Esophagus squamous epithelium (tissue), 5 donors: Measurements from ENCODE around the gene MIEF1. TPM values are rescaled to one million over a fixed set of nuclear protein-coding genes. Genes with fewer than 3 reads are reported as not detected.
A peak's percentile ranks its signal among the peaks of the same experiment; 100 is the strongest.

Experiments used
- DNase-seq: peaks from one replicate; lab custom pipeline; 2025; lab: John Stamatoyannopoulos, UW
- H3K27ac ChIP-seq, 4 donors: fragments of 200-600 bp; sonication (generic); one replicate each; pipeline ENCODE4 v1.5.1; 2016 to 2019; ENCODE audit warnings: mild to moderate bottlenecking in 1 of 4
- H3K27me3 ChIP-seq, 4 donors: fragments of 200-600 bp; sonication (generic); 1 replicate in 3 of 4; 2 replicates in 1 of 4; pipeline versions ENCODE4 v1.5.1 to v1.6.0; 2017 to 2021; ENCODE audit warnings: antibody characterized with exemption in 1 of 4
- H3K36me3 ChIP-seq, 3 donors: fragments of 200-600 bp; sonication (generic); one replicate each; pipeline ENCODE4 v1.5.1; 2016 to 2019
- H3K4me1 ChIP-seq, 3 donors: fragments of 200-600 bp; sonication (generic); one replicate each; pipeline ENCODE4 v1.5.1; 2017 to 2019
- H3K4me3 ChIP-seq, 4 donors: fragments of 200-600 bp; sonication (generic); 1 replicate in 3 of 4; 2 replicates in 1 of 4; pipeline ENCODE4 v1.5.1; 2016 to 2019; ENCODE audit warnings: mild to moderate bottlenecking in 2 of 4, moderate library complexity in 1 of 4
- H3K9me3 ChIP-seq, 3 donors: fragments of 200-600 bp; sonication (generic); one replicate each; pipeline ENCODE4 v1.5.1; 2016 to 2019
- POLR2A ChIP-seq, 4 donors: fragments of 450-650 bp; IDR thresholded peaks; one replicate each; pipeline ENCODE4 v1.6.1; 2017; ENCODE audit warnings: antibody characterized with exemption in 4 of 4, mild to moderate bottlenecking in 4 of 4, moderate library complexity in 3 of 4
- WGBS, 2 donors: methylation state at CpG; one replicate each; pipeline ENCODE4 v1.1.5; 2018; 5-methylcytosine and 5-hydroxymethylcytosine counted together
- intact Hi-C: fragments of 100-400 bp; cut with DNase I; formaldehyde crosslinking; loops from one replicate; pipeline ENCODE4 v1.15.0; 2022
- total RNA-seq, 4 donors: library from RNA; depleted of rRNA; stranded (reverse); fragments of >200 nt; gene quantifications; one replicate each; pipeline ENCODE4 v1.1.0, GENCODE V29; 2016
- TF ChIP-seq, protein P1 (sequence below), 6 experiments: fragments of 450-650 bp in 4 of 6; fragments of 200-600 bp in 2 of 6; sonication (generic) in 2 of 6; IDR thresholded peaks; one replicate each; pipeline ENCODE4 v1.5.1; 2016 to 2019; ENCODE audit warnings: antibody characterized with exemption in 6 of 6, mild to moderate bottlenecking in 4 of 6, moderate library complexity in 4 of 6
- donor health status: DM: yes; HTN: yes; CAD: no.

The MIEF1 gene
- 10 to 100 TPM; 21.4 to 34.2 (median 23.9) TPM for total RNA-seq

GRCh38 chr22:39502109-39502788 is at the start of gene MIEF1:
Gene MIEF1 (plus strand): TSS chr22:39502290. CDS start chr22:39511295, 9,005 bp downstream.
- intact Hi-C loops, result no loop called here
- peaks cover 27 to 81% (median 31%) of the 10 kb centered on the region in 3 donors for H3K4me1 ChIP-seq
- DNase-seq, result peak; percentile 88
- H3K9me3 ChIP-seq, result no peaks in the 10 kb centered on the region
- 0% methylated on average over 22 of the region's 58 CpGs; no CpG with 5 or more reads in 1 of the 2 donors for WGBS, 2 donors
- H3K4me3 ChIP-seq, result peak within 1 kb of the TSS; percentile 89 to 95 (median 90)
- peaks cover 13 to 34% (median 20%) of the 10 kb centered on the region in 3 donors for H3K36me3 ChIP-seq
- peak within 1 kb of the TSS; percentile 87 to 93 (median 92) for H3K27ac ChIP-seq
- no peaks in the 10 kb centered on the region for H3K27me3 ChIP-seq
- TF ChIP-seq, protein P1, sequence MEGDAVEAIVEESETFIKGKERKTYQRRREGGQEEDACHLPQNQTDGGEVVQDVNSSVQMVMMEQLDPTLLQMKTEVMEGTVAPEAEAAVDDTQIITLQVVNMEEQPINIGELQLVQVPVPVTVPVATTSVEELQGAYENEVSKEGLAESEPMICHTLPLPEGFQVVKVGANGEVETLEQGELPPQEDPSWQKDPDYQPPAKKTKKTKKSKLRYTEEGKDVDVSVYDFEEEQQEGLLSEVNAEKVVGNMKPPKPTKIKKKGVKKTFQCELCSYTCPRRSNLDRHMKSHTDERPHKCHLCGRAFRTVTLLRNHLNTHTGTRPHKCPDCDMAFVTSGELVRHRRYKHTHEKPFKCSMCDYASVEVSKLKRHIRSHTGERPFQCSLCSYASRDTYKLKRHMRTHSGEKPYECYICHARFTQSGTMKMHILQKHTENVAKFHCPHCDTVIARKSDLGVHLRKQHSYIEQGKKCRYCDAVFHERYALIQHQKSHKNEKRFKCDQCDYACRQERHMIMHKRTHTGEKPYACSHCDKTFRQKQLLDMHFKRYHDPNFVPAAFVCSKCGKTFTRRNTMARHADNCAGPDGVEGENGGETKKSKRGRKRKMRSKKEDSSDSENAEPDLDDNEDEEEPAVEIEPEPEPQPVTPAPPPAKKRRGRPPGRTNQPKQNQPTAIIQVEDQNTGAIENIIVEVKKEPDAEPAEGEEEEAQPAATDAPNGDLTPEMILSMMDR (IDR thresholded peaks at IDR 0.05), result peak in 1 of 6 experiments; percentile 8
- peak in 1 of 4 donors; percentile 58 for TF ChIP-seq POLR2A (IDR thresholded peaks at IDR 0.05)

DNA sequence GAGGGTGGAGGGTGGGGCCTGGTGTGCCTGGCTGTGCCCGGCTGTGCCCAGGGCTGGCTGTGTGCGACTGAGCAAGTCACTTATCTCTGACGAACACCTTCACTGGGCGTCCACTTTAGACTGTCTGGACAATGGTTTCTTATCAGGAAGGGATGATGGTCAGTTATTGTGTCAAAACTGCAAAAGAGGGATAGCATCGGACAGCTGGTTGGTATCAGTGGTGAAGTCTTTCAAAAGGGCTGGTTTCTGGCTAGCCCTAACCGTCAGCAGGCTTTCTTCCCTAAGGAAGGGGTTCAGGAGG is 49.4 kb upstream of the MIEF1 start:
- H3K27ac ChIP-seq, result no peak overlapping the region
- no peaks in the 10 kb centered on the region for H3K36me3 ChIP-seq
- H3K4me3 ChIP-seq, result no peak overlapping the region
- H3K9me3 ChIP-seq, result no peaks in the 10 kb centered on the region
- peaks cover 7 to 49% (median 25%) of the 10 kb centered on the region in 3 donors for H3K4me1 ChIP-seq
- no peak for DNase-seq
- intact Hi-C loops, result no loop called here
- TF ChIP-seq POLR2A (IDR thresholded peaks at IDR 0.05), result no peak
- TF ChIP-seq, protein P1 (IDR thresholded peaks at IDR 0.05), result no peak
- WGBS, 2 donors, result 60 to 62% methylated on average over 3 to 5 of the region's 6 CpGs
- H3K27me3 ChIP-seq, result peaks cover 0 to 24% (median 9%) of the 10 kb centered on the region in 4 donors

DNA sequence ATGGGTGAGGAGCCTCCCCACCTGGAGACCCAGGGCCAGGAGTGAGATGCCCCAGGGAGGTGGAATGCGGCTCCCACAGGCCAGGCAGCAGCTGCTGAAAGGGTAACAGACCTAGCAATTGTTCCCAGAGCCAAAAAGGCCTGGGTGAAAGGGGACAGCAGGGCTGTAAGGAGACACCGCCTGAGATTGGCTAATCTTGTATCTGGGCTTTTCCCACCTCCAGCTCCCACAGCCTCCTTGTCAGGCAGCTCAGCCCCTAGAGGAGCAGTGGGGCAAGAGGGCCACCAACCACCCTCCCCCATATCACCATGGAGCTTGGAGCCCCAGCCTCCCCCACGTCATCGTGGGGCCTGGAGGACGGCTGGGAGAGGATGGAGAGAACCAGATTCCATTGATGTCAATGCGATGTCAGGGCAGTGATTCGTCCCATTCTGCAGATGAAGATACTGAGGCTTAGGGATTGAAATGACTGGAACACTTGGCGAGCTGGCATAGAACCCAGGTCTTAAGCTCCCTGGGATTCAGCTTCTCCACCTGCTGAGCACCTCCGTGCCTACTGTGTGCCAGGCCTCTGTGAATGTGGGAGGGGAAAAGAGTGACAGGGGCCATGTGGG is 48.2 kb upstream of the MIEF1 start:
- no peaks in the 10 kb centered on the region for H3K36me3 ChIP-seq
- H3K27ac ChIP-seq, result peak overlapping the region in 2 of 4 donors; percentile 7 to 26
- H3K9me3 ChIP-seq, result no peaks in the 10 kb centered on the region
- no peak overlapping the region for H3K4me3 ChIP-seq
- peaks cover 0 to 49% (median 19%) of the 10 kb centered on the region in 3 donors for H3K4me1 ChIP-seq
- peaks cover 8 to 36% (median 11%) of the 10 kb centered on the region in 4 donors for H3K27me3 ChIP-seq
- 83 to 84% methylated on average over 2 to 5 of the region's 9 CpGs for WGBS, 2 donors
- intact Hi-C loops, result no loop called here
- TF ChIP-seq, protein P1 (IDR thresholded peaks at IDR 0.05), result no peak
- no peak for TF ChIP-seq POLR2A (IDR thresholded peaks at IDR 0.05)
- DNase-seq, result no peak

- Histone ChIP-seq H3K9me3 (no peaks in the 10 kb centered on the region), H3K27me3 (peaks cover 8 to 41% (median 11%) of the 10 kb centered on the region in 4 donors), H3K4me3 (no peak overlapping the region), H3K27ac (peak overlapping the region in 1 of 4 donors; percentile 26), H3K4me1 (peaks cover 0 to 43% (median 15%) of the 10 kb centered on the region in 3 donors), H3K36me3 (no peaks in the 10 kb centered on the region)
- no peak for DNase-seq
- TF ChIP-seq, protein P1 (IDR thresholded peaks at IDR 0.05), result no peak
- TF ChIP-seq POLR2A (IDR thresholded peaks at IDR 0.05), result no peak
- WGBS, 2 donors, result 36 to 74% methylated on average over 4 to 6 of the region's 7 CpGs
- intact Hi-C loops, result no loop called here
Measured at GRCh38 chr22:39454385-39454871, 47.7 kb upstream of the MIEF1 start.
